Keratinocyte (primary cell): ENCODE measurements around the gene GPBAR1.

Experiments used
- EZH2 ChIP-seq: IDR thresholded peaks from one replicate; pipeline ENCODE4 v1.6.1; 2012; ENCODE audit warnings: inconsistent platforms, mild to moderate bottlenecking, low read length, moderate library complexity
- TF ChIP-seq, protein P1 (sequence below), 3 experiments: IDR thresholded peaks in 1 of 3; conservative IDR thresholded peaks in 1 of 3; optimal IDR thresholded peaks in 1 of 3; 2 replicates in 2 of 3; 3 replicates in 1 of 3; pipeline versions ENCODE3 to v1.5.1; 2011; ENCODE audit warnings: low read length in 3 of 3, mild to moderate bottlenecking in 3 of 3, moderate library complexity in 2 of 3, control low read depth in 1 of 3, inconsistent platforms in 1 of 3; ENCODE audit not compliant: insufficient read depth in 2 of 3; ENCODE audit errors: extremely low read depth in 1 of 3

GRCh38 chr2:218266316-218266979 lies 5.6 kb downstream of the GPBAR1 start:
- TF ChIP-seq, protein P1, sequence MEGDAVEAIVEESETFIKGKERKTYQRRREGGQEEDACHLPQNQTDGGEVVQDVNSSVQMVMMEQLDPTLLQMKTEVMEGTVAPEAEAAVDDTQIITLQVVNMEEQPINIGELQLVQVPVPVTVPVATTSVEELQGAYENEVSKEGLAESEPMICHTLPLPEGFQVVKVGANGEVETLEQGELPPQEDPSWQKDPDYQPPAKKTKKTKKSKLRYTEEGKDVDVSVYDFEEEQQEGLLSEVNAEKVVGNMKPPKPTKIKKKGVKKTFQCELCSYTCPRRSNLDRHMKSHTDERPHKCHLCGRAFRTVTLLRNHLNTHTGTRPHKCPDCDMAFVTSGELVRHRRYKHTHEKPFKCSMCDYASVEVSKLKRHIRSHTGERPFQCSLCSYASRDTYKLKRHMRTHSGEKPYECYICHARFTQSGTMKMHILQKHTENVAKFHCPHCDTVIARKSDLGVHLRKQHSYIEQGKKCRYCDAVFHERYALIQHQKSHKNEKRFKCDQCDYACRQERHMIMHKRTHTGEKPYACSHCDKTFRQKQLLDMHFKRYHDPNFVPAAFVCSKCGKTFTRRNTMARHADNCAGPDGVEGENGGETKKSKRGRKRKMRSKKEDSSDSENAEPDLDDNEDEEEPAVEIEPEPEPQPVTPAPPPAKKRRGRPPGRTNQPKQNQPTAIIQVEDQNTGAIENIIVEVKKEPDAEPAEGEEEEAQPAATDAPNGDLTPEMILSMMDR (optimal IDR thresholded peaks at IDR 0.05 in 1 of 3, IDR thresholded peaks at IDR 0.05 in 1 of 3, conservative IDR thresholded peaks at IDR 0.05 in 1 of 3; ENCODE audit: extremely low read depth in 1 of 3, insufficient read depth in 2 of 3, low read length in 3 of 3), result no peak
- no peak for TF ChIP-seq EZH2
